Osteoblast (primary cell): ENCODE results near the gene LIN28B. TPM values are rescaled to one million over a fixed set of nuclear protein-coding genes. Genes with fewer than 3 reads are reported as not detected.
"Not testable (repeated sequence)": the region's sequence is repeated elsewhere in the genome, so short reads cannot be mapped to it uniquely, and the experiment has no call there.

ENCODE experiments used
- DNase-seq: peaks from one replicate; pipeline ENCODE4 v3.0.0; 2011; ENCODE audit warnings: low spot score, mixed read lengths; ENCODE audit not compliant: insufficient read length; ENCODE audit errors: missing footprints
- H2AFZ ChIP-seq: 2 replicates; pipeline ENCODE4 v1.6.0; 2011; ENCODE audit warnings: mild to moderate bottlenecking, low read length
- H3K27ac ChIP-seq: 2 replicates; pipeline ENCODE4 v1.5.1; 2011; ENCODE audit warnings: mild to moderate bottlenecking, low read depth, low read length, moderate library complexity
- H3K27me3 ChIP-seq: 2 replicates; pipeline ENCODE4 v1.6.0; 2012; ENCODE audit warnings: mild to moderate bottlenecking, control low read depth, inconsistent platforms, low read length, moderate library complexity; ENCODE audit not compliant: insufficient read depth
- H3K36me3 ChIP-seq: 2 replicates; pipeline ENCODE4 v1.5.1; 2011; ENCODE audit warnings: mild to moderate bottlenecking, low read length, control low read depth, moderate library complexity; ENCODE audit not compliant: insufficient read depth
- H3K4me1 ChIP-seq: 2 replicates; pipeline ENCODE4 v1.5.1; 2011; ENCODE audit warnings: mild to moderate bottlenecking, low read length, control low read depth, moderate library complexity; ENCODE audit not compliant: insufficient read depth
- H3K4me2 ChIP-seq: 2 replicates; pipeline ENCODE4 v1.6.0; 2011; ENCODE audit warnings: mild to moderate bottlenecking, low read length; ENCODE audit not compliant: insufficient read depth
- H3K4me3 ChIP-seq: fragments of 200-600 bp; sonication (generic); 3 replicates; pipeline ENCODE4 v1.5.1; 2012; ENCODE audit warnings: mild to moderate bottlenecking, low read length, inconsistent platforms; ENCODE audit not compliant: insufficient read depth
- H3K79me2 ChIP-seq: 2 replicates; pipeline ENCODE4 v1.6.0; 2012; ENCODE audit warnings: mild to moderate bottlenecking, low read length, control low read depth, inconsistent platforms; ENCODE audit not compliant: insufficient read depth
- H3K9me3 ChIP-seq: 2 replicates; pipeline ENCODE4 v1.5.1; 2011; ENCODE audit warnings: low read depth, low read length, control low read depth
- H4K20me1 ChIP-seq: 2 replicates; pipeline ENCODE4 v1.6.0; 2012; ENCODE audit warnings: mild to moderate bottlenecking, low read length, control low read depth; ENCODE audit not compliant: insufficient read depth
- total RNA-seq: library from RNA; depleted of rRNA; stranded (reverse); fragments of >200 nt; gene quantifications from 2 replicates; pipeline ENCODE4 v1.2.3, GENCODE V29; 2012
- TF ChIP-seq, protein P1 (sequence below): IDR thresholded peaks from 2 replicates; pipeline ENCODE4 v1.5.1; 2011; ENCODE audit warnings: mild to moderate bottlenecking, low read depth, low read length, moderate library complexity; ENCODE audit errors: extremely low read depth

Gene LIN28B
- total RNA-seq, 1 donor, result not detected

DNA sequence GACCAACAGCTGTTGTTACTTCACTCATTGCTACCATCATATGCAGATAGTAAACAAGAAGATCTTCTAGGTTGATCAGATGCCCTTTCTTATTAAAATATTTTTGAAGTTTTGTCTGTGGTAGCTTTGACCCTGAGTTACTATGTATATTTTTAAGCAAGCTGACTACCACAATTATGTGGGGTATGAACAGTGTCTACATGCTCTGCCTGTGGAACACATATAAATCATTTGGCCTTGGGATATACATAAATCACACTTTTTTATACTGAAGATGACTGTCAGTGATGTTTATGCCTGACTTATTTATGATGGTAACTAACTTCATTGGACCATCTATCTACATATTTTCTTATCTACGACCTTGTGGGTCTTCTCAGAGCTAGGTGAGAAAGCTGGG is 44.2 kb downstream of the LIN28B start:
- Histone ChIP-seq H3K79me2 (no peaks in the 10 kb centered on the region), H2AFZ (no peak overlapping the region), H3K27me3 (no peaks in the 10 kb centered on the region), H3K9me3 (no peaks in the 10 kb centered on the region), H3K36me3 (no peaks in the 10 kb centered on the region), H3K4me1 (no peaks in the 10 kb centered on the region), H3K27ac (no peak overlapping the region), H3K4me3 (no peak overlapping the region), H3K4me2 (no peak overlapping the region), H4K20me1 (no peaks in the 10 kb centered on the region)
- TF ChIP-seq, protein P1, sequence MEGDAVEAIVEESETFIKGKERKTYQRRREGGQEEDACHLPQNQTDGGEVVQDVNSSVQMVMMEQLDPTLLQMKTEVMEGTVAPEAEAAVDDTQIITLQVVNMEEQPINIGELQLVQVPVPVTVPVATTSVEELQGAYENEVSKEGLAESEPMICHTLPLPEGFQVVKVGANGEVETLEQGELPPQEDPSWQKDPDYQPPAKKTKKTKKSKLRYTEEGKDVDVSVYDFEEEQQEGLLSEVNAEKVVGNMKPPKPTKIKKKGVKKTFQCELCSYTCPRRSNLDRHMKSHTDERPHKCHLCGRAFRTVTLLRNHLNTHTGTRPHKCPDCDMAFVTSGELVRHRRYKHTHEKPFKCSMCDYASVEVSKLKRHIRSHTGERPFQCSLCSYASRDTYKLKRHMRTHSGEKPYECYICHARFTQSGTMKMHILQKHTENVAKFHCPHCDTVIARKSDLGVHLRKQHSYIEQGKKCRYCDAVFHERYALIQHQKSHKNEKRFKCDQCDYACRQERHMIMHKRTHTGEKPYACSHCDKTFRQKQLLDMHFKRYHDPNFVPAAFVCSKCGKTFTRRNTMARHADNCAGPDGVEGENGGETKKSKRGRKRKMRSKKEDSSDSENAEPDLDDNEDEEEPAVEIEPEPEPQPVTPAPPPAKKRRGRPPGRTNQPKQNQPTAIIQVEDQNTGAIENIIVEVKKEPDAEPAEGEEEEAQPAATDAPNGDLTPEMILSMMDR, result no peak
- no peak for DNase-seq

DNA sequence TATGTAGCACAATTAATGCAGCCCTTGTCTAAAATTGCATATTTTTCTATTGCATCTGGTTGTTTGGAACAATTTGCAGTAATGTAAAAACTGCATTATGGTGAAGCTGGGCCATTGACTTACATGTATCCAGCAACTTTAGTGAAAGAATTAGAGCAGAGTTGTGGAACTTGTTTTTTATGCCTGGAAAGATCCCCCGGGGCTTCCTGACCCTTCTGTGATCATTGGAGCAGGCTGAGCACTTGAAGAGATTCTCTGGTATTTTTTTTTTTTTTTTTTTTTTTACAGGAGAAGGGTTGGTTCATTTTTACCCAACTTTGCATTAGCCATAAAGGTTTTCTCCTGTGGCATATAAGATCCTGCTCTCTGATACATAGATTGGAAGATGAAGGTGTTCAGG is 45.0 kb downstream of the LIN28B start:
- Histone ChIP-seq H3K27ac (no peak overlapping the region), H3K27me3 (no peaks in the 10 kb centered on the region), H3K36me3 (no peaks in the 10 kb centered on the region), H4K20me1 (no peaks in the 10 kb centered on the region), H3K9me3 (no peaks in the 10 kb centered on the region), H3K4me2 (no peak overlapping the region), H2AFZ (no peak overlapping the region), H3K4me3 (no peak overlapping the region), H3K79me2 (no peaks in the 10 kb centered on the region), H3K4me1 (no peaks in the 10 kb centered on the region)
- TF ChIP-seq, protein P1, result no peak
- DNase-seq, result no peak

DNA sequence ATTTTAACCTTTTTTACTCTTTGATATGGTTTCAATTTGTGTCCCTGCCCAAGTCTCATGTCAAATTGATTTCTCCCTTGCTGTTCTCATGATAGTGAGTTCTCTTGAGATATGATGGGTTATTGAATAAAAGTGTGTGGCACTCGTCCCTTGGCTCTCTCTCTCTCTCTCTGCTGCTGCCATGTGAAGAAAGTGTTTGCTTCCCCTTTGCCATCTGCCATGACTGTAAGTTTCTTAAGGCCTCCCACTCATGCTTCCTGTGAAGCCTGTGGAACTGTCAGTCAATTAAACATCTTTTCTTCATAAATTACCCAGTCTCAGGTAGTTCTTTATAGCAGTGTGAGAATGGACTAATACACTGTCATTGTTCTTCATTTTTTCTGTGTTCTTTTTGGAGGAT is 48.5 kb downstream of the LIN28B start:
- Histone ChIP-seq H3K4me3 (no peak overlapping the region), H3K9me3 (no peaks in the 10 kb centered on the region), H3K27ac (no peak overlapping the region), H2AFZ (no peak overlapping the region), H4K20me1 (no peaks in the 10 kb centered on the region), H3K36me3 (no peaks in the 10 kb centered on the region), H3K4me2 (no peak overlapping the region), H3K4me1 (no peaks in the 10 kb centered on the region), H3K27me3 (no peaks in the 10 kb centered on the region), H3K79me2 (no peaks in the 10 kb centered on the region)
- TF ChIP-seq, protein P1, result no peak
- DNase-seq, result no peak

DNA sequence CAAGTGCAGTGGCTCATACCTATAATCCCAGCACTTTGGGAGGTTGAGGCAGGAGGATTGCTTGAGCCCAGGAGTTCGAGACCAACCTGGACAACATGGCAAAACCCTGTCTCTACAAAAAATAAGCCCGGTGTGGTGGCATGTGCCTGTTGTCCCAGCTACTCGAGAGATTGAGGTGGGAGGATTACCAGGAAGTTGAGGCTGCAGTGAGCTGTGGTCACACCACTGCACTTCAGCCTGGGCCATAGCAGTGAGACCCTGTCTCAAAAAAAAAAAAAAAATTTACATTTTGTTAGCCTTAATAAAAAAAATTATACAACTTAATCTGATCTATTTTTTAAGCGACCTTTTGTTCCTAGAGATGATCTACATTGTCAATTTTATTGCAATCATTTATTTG is 56.6 kb downstream of the LIN28B start:
- H3K4me3 ChIP-seq, H3K36me3 ChIP-seq, H3K4me2 ChIP-seq, H2AFZ ChIP-seq, H4K20me1 ChIP-seq, H3K27ac ChIP-seq, H3K27me3 ChIP-seq, H3K4me1 ChIP-seq, DNase-seq, H3K79me2 ChIP-seq, H3K9me3 ChIP-seq: not testable (repeated sequence)
